HG02840 (cell line): Measurements from ENCODE around the gene SERF2.
"Not testable (repeated sequence)": the region's sequence is repeated elsewhere in the genome, so short reads cannot be mapped to it uniquely, and the experiment has no call there.

Experiments
- ATAC-seq: cut with Tn5 transposase; IDR thresholded peaks from one replicate; pipeline ENCODE4 v1.9.1; 2021; ENCODE audit warnings: mild to moderate bottlenecking, moderate library complexity, moderate number of reproducible peaks; ENCODE audit not compliant: unreplicated experiment, low FRiP score

The SERF2 gene

DNA sequence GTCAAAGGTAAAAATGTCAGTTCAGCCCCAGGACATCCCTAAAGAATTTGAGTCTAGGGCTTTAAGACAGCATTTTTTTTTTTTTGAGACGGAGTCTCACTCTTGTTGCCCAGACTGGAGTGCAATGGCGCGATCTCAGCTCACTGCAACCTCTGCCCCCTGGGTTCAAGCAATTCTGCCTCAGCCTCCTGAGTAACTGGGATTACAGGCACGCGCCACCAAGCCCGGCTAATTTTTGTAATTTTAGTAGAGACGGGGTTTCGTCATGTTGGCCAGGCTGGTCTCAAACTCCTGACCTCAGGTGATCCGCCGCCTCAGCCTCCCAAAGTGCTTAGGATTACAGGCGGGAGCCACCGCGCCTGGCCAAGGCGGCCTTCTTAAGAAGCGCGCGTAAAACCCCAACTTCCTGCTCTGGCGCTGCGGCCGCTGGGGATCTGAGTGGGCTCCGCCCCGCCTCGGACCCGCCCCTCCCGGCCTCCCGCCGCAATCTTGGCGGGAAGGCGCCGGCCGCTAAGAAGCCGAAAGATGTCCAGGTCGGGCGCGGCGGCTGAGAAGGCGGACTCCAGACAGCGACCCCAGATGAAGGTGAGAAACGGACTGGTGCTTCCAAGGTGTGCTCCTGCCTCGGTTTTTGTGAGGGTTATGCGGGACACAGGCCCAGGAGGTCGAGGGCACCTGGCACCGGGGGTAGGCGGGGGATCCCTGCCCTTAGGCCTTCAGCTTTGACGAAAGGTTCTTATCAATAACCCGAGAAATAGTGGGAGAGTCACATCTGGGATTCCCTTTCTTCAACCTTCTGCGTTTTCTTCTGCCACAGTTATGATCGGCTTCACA lies 34.6 kb downstream of the SERF2 start, which contains the start of gene WDR76:
Gene WDR76 (plus strand): TSS at position 495 of the 834 bp plus-strand sequence. CDS start 31 bp downstream, at position 526.
- no peak for ATAC-seq

DNA sequence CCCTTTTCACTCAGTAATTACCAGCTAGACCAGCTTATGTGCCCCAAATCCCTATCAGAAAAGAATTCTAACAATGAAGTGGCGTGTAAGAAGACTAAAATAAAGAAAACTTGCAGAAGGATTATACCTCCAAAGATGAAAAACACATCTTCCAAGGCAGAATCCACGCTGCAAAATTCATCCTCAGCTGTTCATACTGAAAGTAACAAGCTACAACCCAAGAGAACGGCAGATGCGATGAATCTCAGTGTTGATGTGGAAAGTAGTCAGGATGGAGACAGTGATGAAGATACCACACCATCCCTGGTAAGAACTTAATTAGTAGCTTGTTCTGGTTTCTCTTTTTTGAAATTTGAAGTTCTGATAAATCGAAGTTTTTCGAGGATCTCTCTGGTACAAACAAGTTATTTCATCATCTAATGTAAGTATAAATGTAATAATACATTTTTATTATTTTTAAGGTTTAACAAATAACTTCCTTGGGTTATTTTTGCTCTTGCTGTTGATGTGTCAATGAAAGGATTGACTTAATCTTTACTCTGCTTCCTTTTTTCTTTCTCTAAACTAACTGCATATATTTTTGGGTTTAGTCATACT lies 36.0 kb downstream of the SERF2 start:
- ATAC-seq: no peak

DNA sequence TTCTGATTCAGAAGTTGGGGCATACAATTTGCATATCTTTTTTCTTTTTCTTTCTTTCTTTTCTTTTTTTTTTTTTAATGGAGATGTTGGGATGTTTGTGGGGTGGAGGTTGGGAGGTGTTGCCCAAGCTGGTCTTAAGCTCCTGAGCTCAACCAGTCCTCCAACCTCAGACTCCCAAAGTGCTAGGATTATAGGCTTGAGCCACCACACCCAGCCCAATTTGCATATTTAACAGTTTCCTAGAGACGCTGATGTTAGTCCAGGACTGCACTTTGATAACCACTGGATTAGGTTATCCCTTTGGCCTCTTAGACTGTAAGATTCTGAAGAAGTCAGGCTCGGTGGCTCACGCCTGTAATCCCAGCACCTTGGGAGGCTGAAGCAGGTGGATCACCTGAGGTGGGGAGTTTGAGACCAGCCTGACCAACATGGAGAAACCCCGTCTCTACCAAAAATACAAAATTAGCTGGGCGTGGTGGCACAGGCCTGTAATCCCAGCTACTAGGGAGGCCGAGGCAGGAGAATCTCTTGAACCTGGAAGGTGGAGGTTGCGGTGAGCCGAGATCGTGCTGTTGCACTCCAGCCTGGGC lies 37.9 kb downstream of the SERF2 start:
- not testable (repeated sequence) for ATAC-seq

DNA sequence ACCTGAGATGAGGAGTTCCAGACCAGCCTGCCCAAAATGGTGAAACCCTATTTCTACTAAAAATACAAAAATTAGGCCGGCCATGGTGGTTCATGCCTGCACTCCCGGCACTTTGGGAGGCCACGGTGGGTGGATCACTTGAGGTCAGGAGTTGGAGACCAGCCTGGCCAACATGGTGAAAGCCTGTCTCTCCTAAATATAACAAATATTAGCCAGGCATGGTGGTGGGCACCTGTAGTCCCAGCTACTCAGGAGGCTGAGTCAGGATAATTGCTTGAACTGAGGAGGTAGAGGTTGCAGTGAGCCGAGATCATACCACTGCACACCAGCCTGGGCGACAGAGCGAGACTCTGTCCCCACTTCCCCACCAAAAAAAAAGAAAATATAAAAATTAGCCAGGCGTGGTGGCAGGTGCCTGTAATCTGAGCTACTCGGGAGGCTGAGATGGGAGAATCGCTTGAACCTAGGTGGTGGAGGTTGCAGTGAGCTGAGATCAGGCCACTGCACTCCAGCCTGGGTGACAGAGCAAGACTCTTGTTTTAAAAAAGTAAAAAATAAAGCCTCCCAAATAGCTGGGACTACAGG lies 38.7 kb downstream of the SERF2 start:
- ATAC-seq: not testable (repeated sequence)

DNA sequence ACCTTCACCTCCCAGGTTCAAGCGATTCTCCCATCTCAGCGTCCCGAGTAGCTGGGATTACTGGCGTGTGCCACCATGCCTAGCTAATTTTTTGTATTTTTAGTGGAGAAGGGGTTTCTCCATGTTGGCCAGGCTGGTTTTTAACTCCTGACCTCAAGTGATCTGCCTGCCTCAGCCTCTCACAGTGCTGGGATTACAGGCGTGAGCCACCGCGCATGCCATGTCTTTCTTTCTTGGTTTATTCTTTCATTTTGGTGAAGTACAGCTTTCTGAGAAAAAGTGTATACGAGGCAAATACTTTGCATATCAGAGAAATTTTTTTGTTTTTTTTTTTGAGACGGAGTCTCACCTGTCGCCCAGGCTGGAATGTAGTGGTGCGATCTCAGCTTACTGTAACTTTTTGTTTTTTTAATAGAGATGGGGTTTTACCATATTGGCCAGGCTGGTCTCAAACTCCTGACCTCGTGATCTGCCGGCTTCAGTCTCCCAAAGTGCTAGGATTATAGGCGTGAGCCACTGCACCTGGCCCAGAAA lies 39.5 kb downstream of the SERF2 start:
- not testable (repeated sequence) for ATAC-seq

DNA sequence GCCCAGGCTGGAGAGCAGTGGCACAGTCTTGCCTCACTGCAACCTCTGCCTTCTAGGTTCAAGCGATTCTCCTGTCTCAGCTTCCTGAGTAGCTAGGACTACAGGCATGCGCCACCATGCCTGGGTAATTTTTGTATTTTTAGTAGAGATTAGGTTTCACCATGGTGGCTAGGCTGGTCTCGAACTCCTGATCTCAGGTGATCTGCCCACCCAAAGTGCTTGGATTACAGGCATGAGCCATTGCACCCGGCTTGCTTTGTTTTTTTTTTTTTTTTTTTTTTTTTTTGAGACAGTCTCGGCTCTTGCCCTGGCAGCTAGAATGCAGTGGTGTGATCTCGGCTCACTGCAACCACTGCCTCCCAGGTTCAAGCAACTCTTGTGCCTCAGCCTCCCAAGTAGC lies 40.4 kb downstream of the SERF2 start:
- ATAC-seq: not testable (repeated sequence)

DNA sequence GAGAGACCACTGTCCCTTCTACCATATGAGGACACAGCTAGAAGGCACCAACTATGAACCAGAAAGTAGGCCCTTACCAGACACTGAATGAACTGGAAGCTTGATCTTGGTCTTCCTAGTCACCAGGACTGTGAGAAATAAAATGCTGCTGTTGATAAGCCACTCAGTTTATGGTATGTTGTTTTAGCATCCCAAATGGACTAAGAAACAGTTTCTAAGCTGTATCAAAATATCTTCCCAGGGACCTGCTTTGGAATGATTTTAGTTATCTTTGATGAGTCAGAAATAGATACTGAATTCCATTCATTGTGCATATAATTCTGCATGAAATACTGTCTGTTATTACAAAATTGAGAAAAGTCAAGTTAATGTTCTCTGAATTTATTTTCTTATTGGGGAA lies 53.3 kb downstream of the SERF2 start:
- ATAC-seq: no peak
